Astrocyte of the cerebellum (primary cell): ENCODE measurements around the gene OARD1.
A peak's percentile ranks its signal among the peaks of the same experiment; 100 is the strongest.

Source experiments
- DNase-seq: peaks from one replicate; pipeline ENCODE4 v3.0.0-alpha.2; 2011; ENCODE audit warnings: low read depth
- H3K4me3 ChIP-seq: 2 replicates; pipeline ENCODE4 v1.5.1; 2011; ENCODE audit warnings: mild to moderate bottlenecking, low read depth, low read length, moderate library complexity
- in situ Hi-C: cut with HindIII; loops from 2 replicates; pipeline ENCODE4 v1.10.0; 2017; ENCODE audit warnings: low sequenced_read_pairs
- TF ChIP-seq, protein P1 (sequence below): IDR thresholded peaks from 2 replicates; pipeline ENCODE4 v1.5.1; 2012; ENCODE audit warnings: low read length, low read depth, moderate library complexity, mild to moderate bottlenecking; ENCODE audit errors: missing control alignments

Gene OARD1

DNA sequence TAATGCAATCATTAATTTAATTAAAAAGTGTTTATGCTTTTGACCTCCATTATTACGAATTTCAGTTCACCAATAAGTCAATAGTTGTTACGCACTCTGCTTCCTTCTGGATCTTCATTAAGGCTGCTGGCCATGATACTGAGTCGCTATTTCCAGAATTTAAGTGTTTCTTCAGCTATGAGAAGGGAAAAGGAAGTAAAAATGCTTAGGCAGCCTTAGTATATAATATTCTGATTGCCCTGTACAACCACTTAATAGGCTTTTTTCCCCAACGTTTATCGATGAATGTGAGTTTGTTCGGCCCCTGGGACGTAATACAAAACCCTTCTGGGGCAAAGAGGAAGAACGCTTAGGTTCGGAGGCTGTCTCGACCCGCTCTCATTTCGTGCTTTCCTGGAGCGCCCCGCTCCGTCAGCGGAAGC is 644 bp downstream of the OARD1 start:
- DNase-seq, result no peak
- H3K4me3 ChIP-seq, result peak overlapping the region; percentile 88
- TF ChIP-seq, protein P1, sequence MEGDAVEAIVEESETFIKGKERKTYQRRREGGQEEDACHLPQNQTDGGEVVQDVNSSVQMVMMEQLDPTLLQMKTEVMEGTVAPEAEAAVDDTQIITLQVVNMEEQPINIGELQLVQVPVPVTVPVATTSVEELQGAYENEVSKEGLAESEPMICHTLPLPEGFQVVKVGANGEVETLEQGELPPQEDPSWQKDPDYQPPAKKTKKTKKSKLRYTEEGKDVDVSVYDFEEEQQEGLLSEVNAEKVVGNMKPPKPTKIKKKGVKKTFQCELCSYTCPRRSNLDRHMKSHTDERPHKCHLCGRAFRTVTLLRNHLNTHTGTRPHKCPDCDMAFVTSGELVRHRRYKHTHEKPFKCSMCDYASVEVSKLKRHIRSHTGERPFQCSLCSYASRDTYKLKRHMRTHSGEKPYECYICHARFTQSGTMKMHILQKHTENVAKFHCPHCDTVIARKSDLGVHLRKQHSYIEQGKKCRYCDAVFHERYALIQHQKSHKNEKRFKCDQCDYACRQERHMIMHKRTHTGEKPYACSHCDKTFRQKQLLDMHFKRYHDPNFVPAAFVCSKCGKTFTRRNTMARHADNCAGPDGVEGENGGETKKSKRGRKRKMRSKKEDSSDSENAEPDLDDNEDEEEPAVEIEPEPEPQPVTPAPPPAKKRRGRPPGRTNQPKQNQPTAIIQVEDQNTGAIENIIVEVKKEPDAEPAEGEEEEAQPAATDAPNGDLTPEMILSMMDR, result no peak
- in situ Hi-C loops, result loop anchor here (25.0 kb wide), 1 partner anchor 1709 kb away; no protein-coding TSS in a partner anchor

DNA sequence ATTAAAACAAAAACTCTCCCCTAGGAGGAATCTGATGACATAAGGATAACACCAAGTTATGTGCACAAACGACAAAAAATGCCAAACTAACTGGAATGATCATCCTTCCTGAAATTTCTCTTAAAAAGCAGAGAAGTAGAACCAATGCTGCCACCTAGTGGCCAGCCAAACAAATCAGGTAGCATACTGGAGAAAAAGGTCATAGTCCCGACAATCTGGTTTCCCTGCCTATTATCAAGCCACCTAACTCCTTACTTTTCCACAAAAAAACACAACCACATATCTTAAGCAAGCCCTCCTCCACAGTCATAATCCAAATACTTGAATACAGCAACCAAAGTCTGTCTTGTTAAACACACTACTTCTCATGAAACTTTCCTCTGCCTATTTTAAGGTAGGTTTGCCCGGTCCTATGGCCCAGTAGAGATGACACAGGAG is 5.3 kb downstream of the OARD1 start:
- in situ Hi-C loops, result loop anchor here (25.0 kb wide), 1 partner anchor 1705 kb away; no protein-coding TSS in a partner anchor
- TF ChIP-seq, protein P1, result peak; percentile 78
- peak; percentile 76 for DNase-seq
- no peak overlapping the region for H3K4me3 ChIP-seq

DNA sequence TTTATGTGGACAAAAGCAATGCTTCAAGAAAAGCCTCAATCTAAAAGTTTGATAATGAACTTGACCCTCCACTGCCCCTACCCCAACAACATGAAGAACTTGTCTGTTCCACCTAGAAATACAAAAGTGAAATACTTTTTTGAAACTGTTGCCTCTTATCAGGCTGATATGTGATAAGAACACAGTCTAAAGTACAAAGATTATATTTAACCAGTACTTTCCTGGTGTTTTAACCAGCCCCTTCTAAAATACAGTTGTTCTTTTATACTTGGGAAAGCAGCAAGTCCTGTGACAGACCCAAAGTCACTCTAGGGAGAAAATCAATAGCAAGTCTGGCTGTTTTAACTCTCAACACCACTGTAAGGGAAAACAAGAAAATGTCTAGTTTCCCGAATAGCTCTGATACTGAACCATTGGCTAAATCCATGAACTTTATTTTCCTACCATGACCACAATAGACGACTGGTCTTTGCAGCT is 6.6 kb downstream of the OARD1 start:
- no peak overlapping the region for H3K4me3 ChIP-seq
- TF ChIP-seq, protein P1, result no peak
- in situ Hi-C loops, result loop anchor here (25.0 kb wide), 1 partner anchor 1703 kb away; no protein-coding TSS in a partner anchor
- DNase-seq, result no peak

DNA sequence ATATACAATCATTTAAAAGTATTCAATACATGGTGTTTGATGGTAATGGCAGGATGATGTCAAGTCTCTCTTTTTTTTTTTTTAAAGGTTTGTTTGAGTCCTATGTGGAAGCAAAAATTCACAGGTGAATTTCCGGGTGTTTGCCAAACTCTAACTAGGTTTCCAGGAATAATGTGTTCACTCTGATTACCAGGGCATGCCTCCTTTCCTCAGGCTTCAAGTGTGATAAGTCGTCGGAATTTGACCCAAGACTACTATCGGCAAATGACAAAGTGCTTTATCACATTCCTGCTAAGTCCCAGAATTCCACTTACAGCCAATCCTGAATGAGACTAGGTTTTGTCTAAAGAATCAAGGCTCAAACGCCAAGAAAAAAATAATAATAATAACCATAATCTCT is 7.3 kb downstream of the OARD1 start:
- DNase-seq, result no peak
- TF ChIP-seq, protein P1, result no peak
- in situ Hi-C loops, result loop anchor here (25.0 kb wide), 1 partner anchor 1703 kb away; no protein-coding TSS in a partner anchor
- H3K4me3 ChIP-seq, result no peak overlapping the region

DNA sequence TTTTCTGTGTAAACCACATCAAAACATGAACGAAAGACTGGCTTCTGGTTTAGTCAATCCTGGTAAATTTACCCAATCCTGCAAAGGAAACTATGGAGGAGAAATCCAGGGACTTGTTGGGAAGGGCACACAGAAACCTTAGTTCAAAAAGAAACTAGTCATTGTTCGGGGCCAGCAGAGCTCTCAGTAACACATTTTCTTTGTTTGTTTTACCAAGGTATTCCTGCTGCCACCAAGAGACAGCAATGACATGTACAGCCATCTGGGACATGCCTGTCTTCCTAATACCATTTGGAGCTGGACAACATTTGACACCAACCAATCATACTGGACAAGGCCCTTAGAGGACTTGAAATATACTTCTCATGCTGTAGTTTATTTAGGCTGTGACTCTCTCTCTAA is 8.3 kb downstream of the OARD1 start:
- no peak overlapping the region for H3K4me3 ChIP-seq
- in situ Hi-C loops, result loop anchor here (25.0 kb wide), 1 partner anchor 1702 kb away; no protein-coding TSS in a partner anchor
- TF ChIP-seq, protein P1, result no peak
- DNase-seq, result no peak

DNA sequence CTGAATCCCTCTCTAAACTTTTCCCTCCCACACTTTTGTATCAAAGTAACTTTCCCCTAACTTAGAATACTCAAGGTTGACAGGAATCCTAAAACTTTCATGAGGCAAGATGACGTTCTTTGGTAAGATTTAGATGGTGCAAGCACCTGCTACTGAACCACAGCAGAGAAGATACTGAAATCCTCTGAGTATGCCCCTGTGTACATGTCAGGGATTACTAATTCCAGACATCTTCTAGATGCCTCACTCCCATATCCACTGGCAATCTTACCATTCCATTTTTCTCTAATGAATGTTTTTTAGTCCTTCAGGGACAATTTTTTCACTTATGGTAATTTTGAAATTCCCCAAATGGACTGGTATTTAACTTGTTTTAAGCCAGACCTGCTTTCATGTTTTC is 10.1 kb downstream of the OARD1 start:
- in situ Hi-C loops, result loop anchor here (25.0 kb wide), 1 partner anchor 1700 kb away; no protein-coding TSS in a partner anchor
- TF ChIP-seq, protein P1, result no peak
- H3K4me3 ChIP-seq, result no peak overlapping the region
- no peak for DNase-seq
